OCI-LY1 (cell line): ENCODE results near the gene AP2M1.

Experiments used
- EZH2 ChIP-seq: fragments of 200-600 bp; sonication (generic), shearing (Covaris generic); IDR thresholded peaks from 2 replicates; pipeline ENCODE4 v1.8.0; 2017; ENCODE audit warnings: borderline replicate concordance, mixed run types, mild to moderate bottlenecking, antibody characterized with exemption, low read length, moderate library complexity, mixed read lengths
- TF ChIP-seq, protein P1 (sequence below): fragments of 200-600 bp; sonication (generic), shearing (Covaris generic); IDR thresholded peaks from 2 replicates; pipeline ENCODE4 v1.5.1; 2017; ENCODE audit warnings: mild to moderate bottlenecking, antibody characterized with exemption, low read length, moderate library complexity, mixed read lengths

DNA sequence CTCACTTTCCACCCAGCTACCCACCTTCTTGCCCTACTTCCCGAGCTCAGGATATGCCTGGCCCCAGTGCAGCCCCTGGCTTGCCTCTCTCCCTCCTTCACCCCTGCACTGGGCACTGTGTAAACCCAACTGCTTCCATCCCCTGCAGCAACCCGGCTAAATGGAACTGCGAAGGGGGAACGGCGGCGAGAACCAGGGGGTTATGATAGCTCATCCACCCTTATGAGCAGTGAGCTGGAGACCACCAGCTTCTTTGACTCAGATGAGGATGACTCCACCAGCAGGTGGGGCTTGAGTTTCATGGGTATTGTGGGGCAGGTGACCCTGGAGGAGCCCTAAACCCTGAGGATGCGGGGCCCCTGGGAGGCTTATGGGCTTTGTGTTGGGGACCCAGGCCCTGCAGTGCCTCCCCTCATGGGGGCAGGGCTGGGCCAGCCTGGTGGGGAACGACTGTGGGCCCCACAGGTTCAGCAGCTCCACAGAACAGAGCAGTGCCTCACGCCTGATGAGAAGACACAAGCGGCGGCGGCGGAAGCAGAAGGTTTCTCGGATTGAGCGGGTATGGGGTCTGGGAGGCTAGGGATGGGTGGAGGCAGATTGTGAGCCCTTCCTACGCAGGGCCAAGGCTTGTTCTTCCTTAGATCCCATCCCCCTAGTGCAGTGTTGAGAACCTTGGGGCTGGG lies 9.9 kb upstream of the AP2M1 start:
- TF ChIP-seq EZH2, result no peak
- TF ChIP-seq, protein P1, sequence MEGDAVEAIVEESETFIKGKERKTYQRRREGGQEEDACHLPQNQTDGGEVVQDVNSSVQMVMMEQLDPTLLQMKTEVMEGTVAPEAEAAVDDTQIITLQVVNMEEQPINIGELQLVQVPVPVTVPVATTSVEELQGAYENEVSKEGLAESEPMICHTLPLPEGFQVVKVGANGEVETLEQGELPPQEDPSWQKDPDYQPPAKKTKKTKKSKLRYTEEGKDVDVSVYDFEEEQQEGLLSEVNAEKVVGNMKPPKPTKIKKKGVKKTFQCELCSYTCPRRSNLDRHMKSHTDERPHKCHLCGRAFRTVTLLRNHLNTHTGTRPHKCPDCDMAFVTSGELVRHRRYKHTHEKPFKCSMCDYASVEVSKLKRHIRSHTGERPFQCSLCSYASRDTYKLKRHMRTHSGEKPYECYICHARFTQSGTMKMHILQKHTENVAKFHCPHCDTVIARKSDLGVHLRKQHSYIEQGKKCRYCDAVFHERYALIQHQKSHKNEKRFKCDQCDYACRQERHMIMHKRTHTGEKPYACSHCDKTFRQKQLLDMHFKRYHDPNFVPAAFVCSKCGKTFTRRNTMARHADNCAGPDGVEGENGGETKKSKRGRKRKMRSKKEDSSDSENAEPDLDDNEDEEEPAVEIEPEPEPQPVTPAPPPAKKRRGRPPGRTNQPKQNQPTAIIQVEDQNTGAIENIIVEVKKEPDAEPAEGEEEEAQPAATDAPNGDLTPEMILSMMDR, result no peak
